ENCODE data around the gene RXFP2.

Gene RXFP2, protein sequence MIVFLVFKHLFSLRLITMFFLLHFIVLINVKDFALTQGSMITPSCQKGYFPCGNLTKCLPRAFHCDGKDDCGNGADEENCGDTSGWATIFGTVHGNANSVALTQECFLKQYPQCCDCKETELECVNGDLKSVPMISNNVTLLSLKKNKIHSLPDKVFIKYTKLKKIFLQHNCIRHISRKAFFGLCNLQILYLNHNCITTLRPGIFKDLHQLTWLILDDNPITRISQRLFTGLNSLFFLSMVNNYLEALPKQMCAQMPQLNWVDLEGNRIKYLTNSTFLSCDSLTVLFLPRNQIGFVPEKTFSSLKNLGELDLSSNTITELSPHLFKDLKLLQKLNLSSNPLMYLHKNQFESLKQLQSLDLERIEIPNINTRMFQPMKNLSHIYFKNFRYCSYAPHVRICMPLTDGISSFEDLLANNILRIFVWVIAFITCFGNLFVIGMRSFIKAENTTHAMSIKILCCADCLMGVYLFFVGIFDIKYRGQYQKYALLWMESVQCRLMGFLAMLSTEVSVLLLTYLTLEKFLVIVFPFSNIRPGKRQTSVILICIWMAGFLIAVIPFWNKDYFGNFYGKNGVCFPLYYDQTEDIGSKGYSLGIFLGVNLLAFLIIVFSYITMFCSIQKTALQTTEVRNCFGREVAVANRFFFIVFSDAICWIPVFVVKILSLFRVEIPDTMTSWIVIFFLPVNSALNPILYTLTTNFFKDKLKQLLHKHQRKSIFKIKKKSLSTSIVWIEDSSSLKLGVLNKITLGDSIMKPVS

DNA sequence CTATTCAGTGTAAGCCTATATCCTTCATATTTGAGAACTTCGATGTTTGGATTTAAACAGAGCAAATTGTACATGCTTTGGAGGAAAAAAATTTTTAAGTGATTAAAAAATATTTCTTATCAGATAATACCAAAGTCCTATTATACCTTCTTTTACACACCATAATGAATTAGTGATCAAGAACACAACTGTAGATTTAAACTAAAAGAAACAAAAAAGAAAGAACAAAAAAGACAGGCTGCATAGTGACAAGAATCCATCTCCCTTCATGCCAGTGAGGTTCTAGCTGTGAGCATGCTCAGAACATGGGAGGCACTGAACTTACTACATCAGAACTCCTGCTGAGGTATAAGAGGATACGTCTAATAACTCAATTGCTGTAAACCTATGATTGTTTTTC, at the start of gene RXFP2:
TSS of gene RXFP2 (plus strand) at position 301 of the 400 bp plus-strand sequence. CDS start at position 388, 87 bp downstream.
- no peak for DNase-seq (ENCODE audit: low spot score)

DNA sequence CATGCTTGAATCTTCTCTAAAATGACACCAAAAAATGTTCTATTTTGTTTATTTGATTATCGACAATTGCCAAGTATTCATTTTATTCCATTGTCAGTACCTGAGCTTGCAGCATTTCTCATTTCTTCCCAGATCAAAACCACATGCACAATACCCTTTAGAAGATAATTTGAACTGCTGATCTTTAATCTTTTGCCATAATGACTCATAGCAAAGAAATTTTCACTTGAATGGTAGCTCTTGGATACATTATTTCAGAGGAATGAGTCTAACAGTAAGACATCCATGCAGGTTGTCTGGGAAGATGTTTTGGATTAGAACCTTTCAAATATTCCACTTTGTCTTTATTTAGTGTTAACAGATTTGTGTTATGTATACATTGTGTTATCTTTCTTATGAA, 42.0 kb upstream of the RXFP2 start:
- no peak for DNase-seq (ENCODE audit: low spot score)

DNA sequence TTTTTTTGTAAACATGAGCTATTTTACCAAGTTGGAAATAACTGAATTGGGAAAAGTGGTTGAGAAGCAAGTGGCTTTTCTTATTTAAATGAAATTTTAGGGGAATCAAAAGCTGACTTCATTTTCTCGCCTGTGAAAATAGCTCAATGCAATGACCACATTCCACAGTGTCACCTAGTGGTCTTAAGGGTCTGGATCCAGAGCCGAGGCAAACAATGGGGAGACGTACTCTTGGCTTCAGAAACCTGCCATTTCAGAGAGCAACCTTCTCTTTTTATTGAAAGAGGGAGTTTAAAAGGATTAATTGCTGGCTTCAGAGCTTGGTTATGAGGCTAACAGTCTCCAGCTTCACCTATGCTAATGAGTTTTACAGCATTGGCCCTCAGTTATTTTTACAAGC, 39.7 kb upstream of the RXFP2 start:
- peak; percentile 16 for DNase-seq (ENCODE audit: low spot score)

DNA sequence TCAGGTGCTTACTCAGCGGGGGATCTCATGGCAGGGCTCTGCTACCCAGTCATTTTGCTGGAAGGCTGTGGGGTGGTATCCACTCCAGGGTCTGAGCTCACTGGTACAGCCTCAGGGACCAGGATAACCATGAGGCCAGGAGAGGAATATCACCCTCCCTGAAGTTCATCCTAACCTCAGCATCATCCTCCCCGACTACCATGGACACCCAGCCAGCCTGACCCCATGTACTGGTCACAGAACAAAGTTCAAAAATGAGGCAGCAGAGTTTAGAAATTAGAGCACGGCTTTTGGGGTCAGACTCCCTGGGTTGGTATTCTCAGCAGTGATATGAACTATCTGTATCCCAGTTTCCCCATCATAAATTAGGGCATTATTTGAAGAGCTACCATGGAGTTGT, 35.5 kb upstream of the RXFP2 start:
- DNase-seq (ENCODE audit: low spot score), result no peak

DNA sequence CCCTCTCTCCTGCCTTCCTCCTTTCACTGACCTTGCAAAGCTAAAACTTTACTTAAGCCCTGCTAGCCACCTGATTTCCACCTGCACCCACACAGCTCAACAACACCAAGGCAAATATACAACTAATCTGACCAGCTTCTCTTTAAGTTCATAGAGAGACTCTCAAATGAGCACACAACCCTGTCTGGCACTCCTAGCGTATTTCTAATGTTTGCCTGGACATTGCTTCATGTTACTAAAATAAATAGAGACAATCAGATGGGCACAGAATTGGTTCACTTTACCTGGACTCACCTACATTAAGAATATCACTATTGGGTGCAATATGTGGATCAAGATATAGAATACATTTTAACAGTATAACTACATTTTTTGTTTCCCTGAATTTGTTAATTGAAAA, 33.2 kb upstream of the RXFP2 start:
- DNase-seq (ENCODE audit: low spot score), result no peak

DNA sequence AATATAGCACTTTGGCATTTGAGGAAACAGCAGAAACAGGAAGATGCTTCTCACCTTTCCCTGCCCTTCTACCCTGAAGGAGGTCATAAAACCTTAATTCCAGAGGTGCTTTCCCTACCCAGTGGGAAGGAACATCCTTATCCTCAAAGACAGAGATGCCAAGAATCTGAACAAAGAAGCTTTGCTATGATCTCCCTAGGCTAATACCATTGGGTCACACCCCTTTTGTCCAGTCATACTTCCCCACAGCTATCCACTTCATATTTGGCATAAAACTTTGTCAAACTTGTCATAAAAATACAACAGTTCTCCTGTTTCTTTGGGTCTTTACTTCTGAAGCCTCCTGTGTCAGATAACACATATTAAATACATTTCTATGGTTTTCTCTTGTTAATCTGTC, 21.7 kb upstream of the RXFP2 start:
- DNase-seq (ENCODE audit: low spot score), result no peak

DNA sequence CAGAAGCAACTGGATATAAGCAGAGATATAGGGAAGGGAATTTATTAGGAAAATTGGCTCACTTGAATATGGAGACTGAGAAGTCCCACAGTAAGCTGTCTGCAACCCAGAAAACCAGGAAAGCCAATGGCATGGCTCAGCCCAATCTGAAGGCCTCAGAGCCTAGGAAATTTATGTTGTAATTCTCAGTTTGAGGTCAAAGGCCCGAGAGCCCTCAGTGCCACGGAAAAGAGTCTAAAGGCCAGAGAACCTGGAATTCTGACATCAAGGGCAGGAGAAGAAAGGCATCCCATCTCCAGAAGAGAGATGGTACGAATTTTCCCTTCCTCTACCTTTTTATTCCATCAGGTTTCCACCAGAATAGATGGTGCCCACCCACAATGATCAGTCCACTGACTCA, 20.1 kb upstream of the RXFP2 start:
- DNase-seq (ENCODE audit: low spot score), result no peak

DNA sequence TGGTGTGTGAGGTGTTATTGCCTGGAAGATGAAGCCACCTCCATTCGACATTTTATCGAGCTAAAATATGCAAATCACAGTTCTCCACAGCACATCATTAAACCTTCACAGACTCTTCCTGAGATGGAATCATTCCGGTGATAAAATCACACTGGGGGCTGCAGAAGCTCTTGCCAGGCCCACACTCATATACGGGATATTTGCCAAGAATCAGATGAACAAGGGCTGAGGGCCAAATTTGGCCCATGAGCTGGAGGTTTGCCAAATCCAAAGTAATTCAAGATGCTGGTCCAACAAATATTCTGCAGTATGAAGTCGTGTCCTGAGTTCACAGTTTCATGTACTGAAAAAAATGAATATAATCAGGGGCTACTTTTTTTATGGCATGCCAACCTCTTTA, 16.7 kb upstream of the RXFP2 start:
- DNase-seq (ENCODE audit: low spot score), result no peak

DNA sequence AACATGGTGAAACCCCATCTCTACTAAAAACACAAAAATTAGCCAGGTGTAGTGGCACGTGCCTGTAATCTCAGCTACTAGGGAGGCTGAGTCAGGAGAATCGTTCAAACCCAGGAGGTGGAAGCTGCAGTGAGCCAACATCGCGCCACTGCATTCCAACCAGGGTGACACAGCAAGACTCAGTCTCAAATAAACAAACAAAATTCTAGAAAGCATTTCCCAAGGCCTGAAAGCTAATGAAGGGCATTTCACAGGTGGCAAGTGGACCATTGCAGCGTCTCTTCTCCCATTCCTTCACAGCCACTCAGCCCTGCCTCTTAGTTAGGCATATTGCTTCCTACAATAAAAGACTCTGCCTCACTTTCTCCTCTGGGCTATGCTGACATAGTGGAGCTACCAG, 13.5 kb upstream of the RXFP2 start:
- no peak for DNase-seq (ENCODE audit: low spot score)

DNA sequence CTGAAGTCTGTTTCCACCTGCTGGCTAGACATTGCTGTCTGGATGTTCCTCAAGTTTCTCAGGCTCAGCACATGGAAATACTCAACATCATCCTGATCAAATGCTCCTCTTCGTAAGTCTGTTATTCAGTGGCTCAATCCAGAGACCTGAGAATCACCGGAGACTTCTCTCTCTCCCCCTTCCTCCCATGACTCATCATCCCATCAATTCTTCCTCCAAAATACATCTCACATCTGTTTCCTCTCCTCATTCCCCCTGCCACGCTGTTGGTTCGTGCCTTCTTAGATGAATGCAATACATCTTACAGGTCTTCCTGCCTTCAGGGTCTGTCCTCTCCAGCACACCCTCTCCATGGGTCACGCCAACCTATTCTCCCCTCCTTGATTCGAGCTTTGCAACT, 7.4 kb upstream of the RXFP2 start:
- DNase-seq (ENCODE audit: low spot score), result no peak

DNA sequence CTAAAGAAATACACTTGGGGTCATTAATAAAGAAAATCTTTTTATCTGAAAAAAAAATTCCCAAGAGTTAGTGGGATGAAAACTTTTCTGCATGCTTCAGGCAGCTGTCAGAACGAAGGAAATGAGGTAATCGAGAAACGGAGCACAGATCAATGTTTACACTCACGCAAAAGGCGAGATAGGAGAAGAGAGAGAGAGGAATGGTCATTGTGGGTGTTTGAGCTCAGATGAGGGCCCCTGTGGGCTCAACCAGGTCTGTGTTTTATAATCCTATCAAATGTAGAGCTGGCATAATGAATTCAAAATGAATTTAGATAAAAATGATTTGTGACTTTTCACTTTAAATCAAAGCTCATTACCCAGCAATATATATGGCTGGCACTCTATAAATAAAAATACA, 6.3 kb upstream of the RXFP2 start:
- DNase-seq (ENCODE audit: low spot score), result no peak

DNA sequence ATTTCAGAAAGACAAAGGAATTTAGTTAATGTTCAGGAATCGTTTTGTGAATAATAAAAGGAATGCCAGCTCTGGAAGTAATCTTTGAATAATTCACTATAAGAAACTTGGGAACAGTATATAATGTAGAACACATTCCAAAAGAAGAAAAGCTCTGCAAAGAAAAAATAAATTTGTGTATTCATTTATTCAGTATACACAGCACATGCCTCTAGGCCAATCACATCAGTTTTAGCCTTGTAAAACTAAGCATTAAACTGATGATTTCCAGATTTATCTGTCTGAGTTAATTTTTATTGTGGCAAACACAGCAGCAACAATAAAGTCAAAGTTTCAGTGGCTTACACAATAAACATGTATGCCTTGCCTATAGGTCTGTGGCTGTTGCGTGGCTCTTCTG, 5.7 kb upstream of the RXFP2 start:
- DNase-seq (ENCODE audit: low spot score), result no peak

DNA sequence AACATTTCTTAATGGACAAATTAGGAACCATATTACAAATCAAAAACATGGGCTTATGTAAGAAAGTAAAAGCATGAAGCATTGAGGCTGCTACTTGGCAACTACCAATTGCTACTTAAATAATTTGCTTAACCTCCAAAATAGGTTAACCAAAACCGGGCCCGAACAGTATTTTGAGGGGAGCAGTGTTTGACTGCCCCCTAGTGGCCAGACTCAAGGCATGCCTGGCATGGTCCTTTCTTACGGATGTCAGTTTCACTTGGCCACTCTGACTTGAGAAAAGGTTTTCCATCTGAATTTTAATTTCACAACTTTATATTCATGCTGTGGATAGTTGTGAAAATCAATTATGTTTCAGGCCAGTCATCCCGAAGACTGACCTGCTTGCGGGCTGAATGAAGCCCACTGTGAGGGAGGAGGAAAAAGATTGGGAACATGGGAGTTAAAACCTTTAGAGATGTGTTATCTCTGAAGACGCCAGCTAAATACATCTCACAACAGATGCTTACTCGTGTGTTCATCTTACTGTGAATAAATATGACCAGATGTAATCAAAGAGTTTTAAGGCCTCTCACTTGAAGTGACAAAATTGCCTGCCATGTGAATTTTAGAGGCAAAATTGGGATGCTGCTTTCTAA, 2.9 kb downstream of the RXFP2 start:
- DNase-seq (ENCODE audit: low spot score), result peak; percentile 82

DNA sequence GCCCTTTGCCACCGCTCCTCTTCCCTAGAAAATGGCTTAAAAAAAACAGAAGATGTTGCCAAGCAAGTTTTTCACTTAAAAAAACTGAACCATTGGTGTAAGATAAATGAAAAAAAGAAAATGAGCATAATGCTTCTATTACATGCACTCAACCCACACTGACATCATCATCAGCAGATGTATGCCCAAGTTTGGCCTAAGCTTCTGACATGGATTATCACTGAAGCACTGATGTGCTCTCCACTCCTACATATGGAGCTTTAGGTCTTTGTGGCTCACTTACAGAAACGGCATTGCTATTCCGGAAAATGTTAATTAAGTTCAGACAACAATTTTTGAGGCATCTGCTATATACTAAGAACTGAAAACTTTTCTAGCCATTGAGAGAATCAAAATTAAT, 8.0 kb downstream of the RXFP2 start:
- DNase-seq (ENCODE audit: low spot score), result no peak

DNA sequence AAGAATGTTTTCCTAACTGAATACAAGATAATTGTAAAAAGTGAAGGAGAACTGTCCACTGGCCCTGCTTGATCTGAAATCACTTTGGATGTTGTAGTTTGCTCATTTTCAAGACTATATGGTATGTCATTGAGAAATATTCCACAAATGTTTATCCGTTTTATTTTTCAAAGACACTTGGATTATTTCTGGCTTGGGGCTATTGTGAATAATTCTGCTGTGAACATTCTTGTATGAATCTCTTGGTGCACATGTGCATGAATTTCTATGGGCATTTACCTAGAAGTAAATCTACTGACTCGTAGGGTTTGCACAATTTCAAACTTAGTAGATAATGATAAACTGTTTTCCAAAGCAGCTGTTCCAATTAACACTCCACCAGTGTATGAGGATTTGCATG, 8.6 kb downstream of the RXFP2 start:
- DNase-seq (ENCODE audit: low spot score), result no peak

DNA sequence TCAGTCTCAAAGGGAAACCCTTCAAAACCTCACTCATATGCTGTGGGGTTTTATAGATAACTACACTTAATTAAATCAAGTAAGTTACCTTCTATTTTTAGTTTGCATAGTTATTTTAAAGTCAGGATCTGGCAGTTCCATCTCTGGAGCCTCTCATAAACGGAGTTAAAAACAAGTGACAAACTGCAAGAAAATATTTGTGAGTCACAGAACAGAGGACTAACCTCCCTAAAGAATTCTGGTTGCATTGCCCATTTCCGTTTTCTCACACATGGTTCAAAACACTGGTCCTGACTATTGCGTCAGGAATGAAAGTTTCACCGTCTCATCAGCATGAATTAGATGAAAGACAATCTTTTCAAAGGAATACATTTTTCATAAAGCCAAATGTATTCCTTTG, 10.6 kb downstream of the RXFP2 start:
- DNase-seq (ENCODE audit: low spot score), result no peak

DNA sequence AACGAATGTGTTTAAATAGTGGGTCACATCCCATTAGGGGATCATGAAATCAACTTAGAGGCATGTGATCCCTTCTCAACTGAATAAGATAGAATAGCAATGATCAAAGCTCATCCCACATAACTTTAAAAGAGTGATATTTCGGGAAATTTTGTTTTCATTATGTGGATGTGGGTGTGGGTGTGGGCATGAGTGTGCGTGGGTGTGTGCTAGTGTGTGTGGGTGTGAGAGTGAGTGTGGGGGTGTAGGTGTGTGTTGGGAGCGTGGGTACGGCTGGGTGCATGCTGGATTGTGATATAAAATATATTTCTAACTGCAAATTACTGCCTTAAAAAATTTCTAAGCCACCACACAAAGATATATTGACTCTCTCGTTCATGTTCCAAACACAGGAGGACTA, 15.9 kb downstream of the RXFP2 start:
- no peak for DNase-seq (ENCODE audit: low spot score)

DNA sequence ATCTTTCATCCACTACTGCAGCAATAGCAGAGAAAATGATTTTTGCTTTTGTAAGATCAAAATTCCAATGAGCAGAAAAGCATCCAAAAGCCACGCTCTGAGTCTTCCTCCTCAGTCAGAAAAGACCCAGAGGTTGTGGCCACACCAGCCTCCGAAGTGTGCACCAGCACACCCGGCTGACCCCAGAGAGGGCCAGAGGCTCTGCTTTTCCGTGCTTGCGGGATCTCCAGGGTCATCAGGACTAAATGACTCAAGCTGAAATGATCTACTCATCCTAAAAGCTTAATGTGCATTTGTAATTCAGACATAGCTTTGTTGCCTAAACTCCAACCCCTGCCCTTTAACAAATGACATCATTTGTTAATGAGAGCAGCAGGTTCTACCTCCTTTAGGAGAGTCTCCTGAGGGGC, 16.5 kb downstream of the RXFP2 start:
- DNase-seq (ENCODE audit: low spot score), result no peak

DNA sequence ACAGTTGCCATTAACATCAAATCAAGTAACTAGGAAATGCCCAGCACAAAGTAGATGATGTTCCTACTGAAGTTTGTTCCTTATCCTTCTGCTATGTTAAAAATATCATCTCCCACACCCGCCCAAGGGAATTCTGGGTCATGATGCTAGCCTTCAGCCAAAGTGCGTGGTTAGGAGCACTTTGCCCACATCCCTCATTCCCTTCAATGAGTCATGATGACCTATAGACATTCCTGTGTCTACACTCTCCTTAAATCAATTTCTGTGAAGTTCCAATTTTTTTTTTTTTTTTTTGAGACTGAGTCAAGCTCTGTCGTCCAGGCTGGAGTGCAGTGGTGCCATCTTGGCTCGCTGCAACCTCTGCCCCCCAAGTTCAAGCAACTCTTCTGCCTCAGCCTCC, 17.0 kb downstream of the RXFP2 start:
- no peak for DNase-seq (ENCODE audit: low spot score)

DNA sequence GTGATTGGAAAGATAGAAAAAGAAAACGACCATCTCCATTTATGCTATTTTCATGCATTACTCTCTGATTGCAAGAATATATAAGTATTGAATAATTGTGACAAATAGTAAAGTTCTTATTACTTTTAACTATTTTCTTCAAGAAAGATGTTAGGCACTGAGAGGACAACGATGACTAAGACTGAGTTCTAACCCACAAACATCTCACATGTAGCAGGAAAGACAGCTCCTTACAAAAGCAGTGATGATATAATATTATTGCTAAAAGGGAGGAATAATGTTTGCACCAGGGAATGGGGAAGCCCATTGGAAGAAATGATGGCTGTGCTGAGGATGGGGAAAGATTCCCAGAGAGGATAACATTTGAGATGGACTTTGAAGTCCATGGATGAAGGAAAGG, 22.6 kb downstream of the RXFP2 start:
- DNase-seq (ENCODE audit: low spot score), result no peak

DNA sequence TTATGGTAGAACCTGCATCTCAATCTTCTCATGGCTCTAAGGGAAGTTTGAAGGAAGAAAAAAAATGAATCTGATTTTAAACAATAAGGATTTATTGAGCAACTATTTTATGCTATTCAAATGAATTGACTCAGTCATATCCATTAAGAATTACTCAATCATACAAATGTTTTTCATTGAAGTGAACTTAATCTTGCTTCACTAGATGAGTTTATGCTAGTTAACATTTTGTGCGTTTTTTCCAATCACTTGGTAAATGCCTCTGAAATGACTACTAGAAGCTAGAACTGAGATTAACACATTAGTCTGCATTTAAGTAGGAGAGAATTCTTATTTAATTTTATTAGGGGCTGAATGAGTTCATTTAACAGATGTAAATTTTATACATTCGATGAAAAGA, 25.2 kb downstream of the RXFP2 start:
- DNase-seq (ENCODE audit: low spot score), result no peak

DNA sequence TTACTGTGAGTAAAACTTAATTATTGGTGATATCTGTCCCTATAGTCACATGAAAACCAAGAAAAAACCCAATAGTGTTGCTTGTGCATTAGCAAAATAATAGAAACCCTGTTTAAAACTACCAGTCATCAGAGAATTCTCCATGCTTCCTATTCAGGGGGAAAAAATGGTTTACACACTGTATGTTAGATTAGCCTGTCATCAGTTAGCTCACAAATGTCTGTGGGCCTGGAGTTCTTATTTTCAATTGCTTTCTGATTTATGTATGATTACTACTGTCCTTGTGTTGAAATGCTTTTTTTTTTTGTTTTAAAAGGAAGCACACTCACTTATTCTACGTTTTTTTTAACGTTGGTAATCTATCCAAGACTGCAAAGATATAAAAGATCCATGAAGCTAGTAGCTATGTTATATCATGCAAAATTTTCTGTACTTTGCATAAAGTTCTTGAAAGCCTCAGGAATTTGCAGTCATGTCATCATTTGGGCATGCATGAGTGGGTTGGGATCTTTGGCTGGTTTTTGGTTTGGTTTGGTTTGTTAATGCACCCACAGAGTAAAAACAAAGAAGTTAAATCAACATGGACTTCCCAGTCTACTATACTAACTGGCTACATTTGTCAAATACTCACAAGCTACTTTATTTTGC, 25.9 kb downstream of the RXFP2 start:
- DNase-seq (ENCODE audit: low spot score), result no peak
